ENCODE results near the gene COL6A3. TPM values are rescaled to one million over a fixed set of nuclear protein-coding genes. Genes with fewer than 3 reads are reported as not detected.
A peak's percentile ranks its signal among the peaks of the same experiment; 100 is the strongest.

The COL6A3 gene
- total RNA-seq, 1 experiment from 2014 or later = 0.57 TPM

DNA sequence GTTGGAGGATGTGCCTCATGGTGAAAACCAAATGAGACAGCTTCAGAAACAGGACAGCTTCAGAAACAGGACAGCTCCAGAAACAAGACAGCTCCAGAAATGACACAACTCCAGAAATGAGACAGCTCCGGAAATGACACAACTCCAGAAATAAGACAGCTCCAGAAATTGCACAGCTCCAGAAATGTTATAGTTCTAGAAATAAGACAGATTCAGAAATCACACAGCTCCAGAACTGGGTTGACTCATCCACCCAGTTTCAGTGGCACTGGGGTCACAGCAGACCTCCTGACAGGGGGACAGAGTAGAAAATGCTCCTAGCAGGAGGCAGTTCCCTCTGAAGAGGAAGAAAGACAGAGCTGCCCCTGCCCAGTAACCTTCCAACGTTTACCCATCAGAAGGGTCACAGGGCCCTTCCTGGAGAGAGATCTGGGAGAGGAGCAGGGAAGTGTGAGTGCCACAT lies 26.9 kb upstream of the COL6A3 start:
- intact Hi-C loops (cut with micrococcal nuclease; ENCODE audit: unreplicated experiment) = no loop called here
- Histone ChIP-seq H3K4me3 (no peak overlapping the region), H3K9me3 (ENCODE audit: insufficient read depth, low read depth) (no peaks in the 10 kb centered on the region), H4K20me1 (ENCODE audit: insufficient read depth) (no peaks in the 10 kb centered on the region), H3K27ac (no peak overlapping the region), H2AFZ (no peak overlapping the region), H3K79me2 (ENCODE audit: low read depth) (no peaks in the 10 kb centered on the region), H3K4me1 (replicated peaks; ENCODE audit: insufficient read depth) (peaks cover 14% of the 10 kb centered on the region), H3K36me3 (ENCODE audit: low read depth) (no peaks in the 10 kb centered on the region), H3K4me2 (no peak overlapping the region), H3K9me2 (ENCODE audit: insufficient read depth) (no peaks in the 10 kb centered on the region), H3K27me3 (ENCODE audit: insufficient read depth, low read depth) (no peaks in the 10 kb centered on the region), H3F3A (ENCODE audit: insufficient read depth, low read depth) (no peaks in the 10 kb centered on the region; the same call in 1 of the 2 replicates)
- no peak for TF ChIP-seq EZH2 (IDR thresholded peaks at IDR 0.05; ENCODE audit: low read depth)
- TF ChIP-seq CTCF (conservative IDR thresholded peaks at IDR 0.05) = no peak
- DNase-seq = no peak
- CTCF ChIA-PET = interaction anchor here (1.0 kb wide), 1 partner anchor 19 kb away, joined by 5 read pairs; no protein-coding TSS in a partner anchor
- BruUV-seq (replicated peaks) = no TSS peak
- POLR2A ChIA-PET (ENCODE audit: unreplicated experiment) = interaction anchor here (0.6 kb wide), 1 partner anchor 239 kb away, joined by 3 read pairs; no protein-coding TSS in a partner anchor

DNA sequence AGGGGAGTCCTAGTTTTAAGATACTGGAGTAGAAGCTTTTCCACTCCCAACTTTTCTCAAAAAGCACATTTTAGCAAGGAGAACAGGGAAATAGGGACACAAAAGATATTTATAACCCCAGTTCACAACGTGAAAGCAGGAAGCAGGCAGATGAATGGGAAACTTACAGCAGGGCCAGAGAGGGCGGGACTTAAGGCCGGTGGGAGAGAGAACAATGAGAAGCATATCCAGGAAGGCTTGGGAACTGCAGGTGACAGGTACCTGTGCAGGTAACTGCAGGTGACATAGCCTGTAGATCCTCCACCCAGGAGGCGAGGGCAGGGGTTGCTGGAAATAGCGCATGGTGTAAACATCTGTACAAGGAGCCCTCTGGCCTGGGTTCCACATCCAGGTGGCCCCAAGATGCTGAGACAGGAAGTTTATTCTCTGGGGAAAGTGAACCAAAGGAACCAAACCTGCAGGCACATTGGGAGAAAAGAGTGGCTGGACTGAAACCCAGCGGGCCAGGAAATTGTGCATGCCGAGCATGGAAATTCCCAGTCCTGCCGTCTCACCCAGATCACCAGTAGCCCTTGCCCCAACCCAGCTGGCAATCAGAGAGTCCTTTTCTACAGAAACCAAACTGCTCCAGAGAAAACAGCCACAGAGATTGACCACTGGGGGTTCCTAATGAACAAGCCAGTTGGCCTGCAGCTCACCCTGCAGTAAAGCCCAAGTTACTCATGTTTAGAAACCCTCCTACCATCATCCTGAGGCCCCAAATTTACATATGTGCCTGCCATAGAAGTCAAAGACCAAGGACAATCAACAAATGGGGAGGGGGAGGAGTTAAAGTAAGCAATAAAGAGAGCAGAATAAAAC lies 24.3 kb upstream of the COL6A3 start:
- TF ChIP-seq EZH2 (IDR thresholded peaks at IDR 0.05; ENCODE audit: low read depth) (no peak), CTCF (conservative IDR thresholded peaks at IDR 0.05) (no peak)
- intact Hi-C loops (cut with micrococcal nuclease; ENCODE audit: unreplicated experiment) = no loop called here
- Histone ChIP-seq H3K4me2 (peak overlapping the region; percentile 13; the same call in 1 of the 2 replicates), H3K9me2 (ENCODE audit: insufficient read depth) (no peaks in the 10 kb centered on the region), H3K36me3 (ENCODE audit: low read depth) (no peaks in the 10 kb centered on the region), H3K27me3 (ENCODE audit: insufficient read depth, low read depth) (no peaks in the 10 kb centered on the region), H3K9me3 (ENCODE audit: insufficient read depth, low read depth) (no peaks in the 10 kb centered on the region), H4K20me1 (ENCODE audit: insufficient read depth) (no peaks in the 10 kb centered on the region), H3K4me1 (replicated peaks; ENCODE audit: insufficient read depth) (peaks cover 29% of the 10 kb centered on the region), H3F3A (ENCODE audit: insufficient read depth, low read depth) (peaks cover 4% of the 10 kb centered on the region), H3K27ac (peak overlapping the region; percentile 34), H3K4me3 (no peak overlapping the region), H2AFZ (peak overlapping the region; percentile 49), H3K79me2 (ENCODE audit: low read depth) (no peaks in the 10 kb centered on the region)
- CTCF ChIA-PET = interaction anchor here (0.6 kb wide), 1 partner anchor 270 kb away, joined by 3 read pairs; no protein-coding TSS in a partner anchor
- no TSS peak for BruUV-seq (replicated peaks)
- DNase-seq = peak; percentile 70 to 83
- POLR2A ChIA-PET (ENCODE audit: unreplicated experiment) = no interaction called here

- peaks cover 36% of the 10 kb centered on the region for H3K4me1 ChIP-seq (replicated peaks; ENCODE audit: insufficient read depth)
- POLR2A ChIA-PET (ENCODE audit: unreplicated experiment) = no interaction called here
- H3K4me3 ChIP-seq = no peak overlapping the region
- H3K27ac ChIP-seq = peak overlapping the region; percentile 34
- no peak for DNase-seq
- H3F3A ChIP-seq (ENCODE audit: insufficient read depth, low read depth) = peaks cover 10% of the 10 kb centered on the region
- H3K4me2 ChIP-seq = 0 out of 2 replicates have a peak overlapping the region, but pooled peaks have one; percentile 13
- no peaks in the 10 kb centered on the region for H3K36me3 ChIP-seq (ENCODE audit: low read depth)
- BruUV-seq (replicated peaks) = TSS peak; percentile 96
- no peaks in the 10 kb centered on the region for H3K79me2 ChIP-seq (ENCODE audit: low read depth)
- CTCF ChIA-PET = no interaction called here
- no peaks in the 10 kb centered on the region for H3K9me3 ChIP-seq (ENCODE audit: insufficient read depth, low read depth)
- H3K27me3 ChIP-seq (ENCODE audit: insufficient read depth, low read depth) = no peaks in the 10 kb centered on the region
- peak overlapping the region; percentile 49 for H2AFZ ChIP-seq
- no peaks in the 10 kb centered on the region for H4K20me1 ChIP-seq (ENCODE audit: insufficient read depth)
- H3K9me2 ChIP-seq (ENCODE audit: insufficient read depth) = no peaks in the 10 kb centered on the region
- no peak for TF ChIP-seq EZH2 (IDR thresholded peaks at IDR 0.05; ENCODE audit: low read depth)
- no peak for TF ChIP-seq CTCF (conservative IDR thresholded peaks at IDR 0.05)
- intact Hi-C loops (cut with micrococcal nuclease; ENCODE audit: unreplicated experiment) = no loop called here
Observed at GRCh38 chr2:237437566-237437965, 23.6 kb upstream of the COL6A3 start.

Data from PC-9 (cell line).